ENCODE measurements around the gene LRRC51. TPM values are rescaled to one million over a fixed set of nuclear protein-coding genes. Genes with fewer than 3 reads are reported as not detected.

LRRC51 gene
- total RNA-seq, 1 donor from 2014 or later, result 14.8 TPM

GRCh38 chr11:72066855-72067254, 13.8 kb upstream of the LRRC51 start:
- ATAC-seq, result no peak
- H3K36me3 ChIP-seq, result peaks cover 19% of the 10 kb centered on the region
- peaks cover 56% of the 10 kb centered on the region for H3K4me1 ChIP-seq
- no peak for DNase-seq
- H3K9me3 ChIP-seq, result no peaks in the 10 kb centered on the region
- intact Hi-C loops (cut with DNase I), result no loop called here
- no peak for TF ChIP-seq CTCF (IDR thresholded peaks at IDR 0.05)
- peak overlapping the region; percentile 55 for H3K27ac ChIP-seq
- no peaks in the 10 kb centered on the region for H3K27me3 ChIP-seq (ENCODE audit: low read depth)
- no peak overlapping the region for H3K4me3 ChIP-seq

GRCh38 chr11:72067266-72067665, 13.4 kb upstream of the LRRC51 start:
- no peak for ATAC-seq
- TF ChIP-seq CTCF (IDR thresholded peaks at IDR 0.05), result no peak
- Histone ChIP-seq H3K27me3 (ENCODE audit: low read depth) (no peaks in the 10 kb centered on the region), H3K36me3 (peaks cover 15% of the 10 kb centered on the region), H3K4me3 (no peak overlapping the region), H3K4me1 (peaks cover 61% of the 10 kb centered on the region), H3K9me3 (no peaks in the 10 kb centered on the region), H3K27ac (peak overlapping the region; percentile 55)
- intact Hi-C loops (cut with DNase I), result no loop called here
- DNase-seq, result no peak

- ATAC-seq, result no peak
- intact Hi-C loops (cut with DNase I), result no loop called here
- Histone ChIP-seq H3K4me1 (peaks cover 65% of the 10 kb centered on the region), H3K36me3 (peaks cover 11% of the 10 kb centered on the region), H3K27me3 (ENCODE audit: low read depth) (no peaks in the 10 kb centered on the region), H3K4me3 (no peak overlapping the region), H3K9me3 (no peaks in the 10 kb centered on the region), H3K27ac (peak overlapping the region; percentile 82)
- DNase-seq, result no peak
- no peak for TF ChIP-seq CTCF (IDR thresholded peaks at IDR 0.05)
Observed at GRCh38 chr11:72067676-72068075, 13.0 kb upstream of the LRRC51 start.

- H3K4me3 ChIP-seq, result peak overlapping the region; percentile 22
- TF ChIP-seq CTCF (IDR thresholded peaks at IDR 0.05), result no peak
- intact Hi-C loops (cut with DNase I), result no loop called here
- ATAC-seq, result peak; percentile 68 to 69
- no peaks in the 10 kb centered on the region for H3K9me3 ChIP-seq
- H3K4me1 ChIP-seq, result peaks cover 71% of the 10 kb centered on the region
- no peak for DNase-seq
- peak overlapping the region; percentile 82 for H3K27ac ChIP-seq
- H3K36me3 ChIP-seq, result peaks cover 10% of the 10 kb centered on the region
- no peaks in the 10 kb centered on the region for H3K27me3 ChIP-seq (ENCODE audit: low read depth)
Observed at GRCh38 chr11:72069200-72069599, 11.4 kb upstream of the LRRC51 start.

- DNase-seq (peak; percentile 89), ATAC-seq (peak; percentile 97 to 99)
- Histone ChIP-seq H3K36me3 (peaks cover 7% of the 10 kb centered on the region), H3K9me3 (no peaks in the 10 kb centered on the region), H3K27me3 (ENCODE audit: low read depth) (no peaks in the 10 kb centered on the region), H3K27ac (peak overlapping the region; percentile 82), H3K4me1 (peaks cover 71% of the 10 kb centered on the region), H3K4me3 (peak overlapping the region; percentile 22)
- no peak for TF ChIP-seq CTCF (IDR thresholded peaks at IDR 0.05)
- intact Hi-C loops (cut with DNase I), result no loop called here
Observed at GRCh38 chr11:72069787-72070251, 10.8 kb upstream of the LRRC51 start.

- Histone ChIP-seq H3K4me3 (no peak overlapping the region), H3K4me1 (peaks cover 74% of the 10 kb centered on the region), H3K27me3 (ENCODE audit: low read depth) (no peaks in the 10 kb centered on the region), H3K27ac (peak overlapping the region; percentile 82), H3K9me3 (no peaks in the 10 kb centered on the region), H3K36me3 (peaks cover 7% of the 10 kb centered on the region)
- intact Hi-C loops (cut with DNase I), result no loop called here
- DNase-seq (no peak), ATAC-seq (no peak)
- TF ChIP-seq CTCF (IDR thresholded peaks at IDR 0.05), result no peak
Observed at GRCh38 chr11:72070491-72070890, 10.2 kb upstream of the LRRC51 start.

All from lower lobe of right lung (tissue), 2 donors.